GM18870 (cell line): ENCODE data around the gene GCNA.
"Not testable (repeated sequence)": the region's sequence is repeated elsewhere in the genome, so short reads cannot be mapped to it uniquely, and the experiment has no call there.

Source experiments
- ATAC-seq: cut with Tn5 transposase; IDR thresholded peaks from one replicate; pipeline ENCODE4 v1.9.1; 2021; ENCODE audit warnings: moderate library complexity; ENCODE audit not compliant: unreplicated experiment

The GCNA gene

GRCh38 chrX:71556036-71556435 is 22.2 kb upstream of the GCNA start:
- ATAC-seq: no peak

- ATAC-seq: no peak
These were observed 19.3 kb upstream of the GCNA start for GRCh38 chrX:71558920-71559319.

- not testable (repeated sequence) for ATAC-seq
These were observed 18.5 kb upstream of the GCNA start for GRCh38 chrX:71559773-71560172.

GRCh38 chrX:71563921-71564320 is 14.3 kb upstream of the GCNA start:
- no peak for ATAC-seq

DNA sequence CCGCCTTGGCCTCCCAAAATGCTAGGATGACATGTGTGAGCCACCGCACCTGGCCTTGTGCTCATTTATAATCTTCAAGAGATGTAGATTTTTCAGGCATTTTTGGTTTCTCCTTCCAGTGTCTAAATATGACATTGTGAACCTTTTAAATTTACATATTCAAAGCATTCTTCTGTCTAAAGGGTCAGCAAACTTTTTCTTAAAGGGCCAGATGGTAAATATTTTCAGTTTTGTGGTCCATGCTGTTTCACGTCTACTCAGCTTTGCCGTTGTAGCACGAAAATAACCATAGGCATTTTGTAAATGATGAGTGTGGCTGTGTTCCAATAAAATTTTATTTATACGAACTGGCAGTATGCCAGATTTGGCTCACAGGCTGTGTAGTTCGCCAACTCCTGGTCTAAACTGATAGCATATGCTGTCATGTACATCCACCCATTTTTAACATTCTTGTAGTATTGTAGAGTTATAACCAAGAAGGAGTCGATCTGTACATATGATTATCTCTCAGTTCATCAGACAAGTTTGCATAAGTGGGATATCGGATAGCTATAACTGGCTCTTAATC is 12.7 kb upstream of the GCNA start:
- no peak for ATAC-seq

- ATAC-seq: not testable (repeated sequence)
These were observed 6.8 kb upstream of the GCNA start for GRCh38 chrX:71571390-71571789.

GRCh38 chrX:71573590-71573989 is 4.6 kb upstream of the GCNA start:
- no peak for ATAC-seq

DNA sequence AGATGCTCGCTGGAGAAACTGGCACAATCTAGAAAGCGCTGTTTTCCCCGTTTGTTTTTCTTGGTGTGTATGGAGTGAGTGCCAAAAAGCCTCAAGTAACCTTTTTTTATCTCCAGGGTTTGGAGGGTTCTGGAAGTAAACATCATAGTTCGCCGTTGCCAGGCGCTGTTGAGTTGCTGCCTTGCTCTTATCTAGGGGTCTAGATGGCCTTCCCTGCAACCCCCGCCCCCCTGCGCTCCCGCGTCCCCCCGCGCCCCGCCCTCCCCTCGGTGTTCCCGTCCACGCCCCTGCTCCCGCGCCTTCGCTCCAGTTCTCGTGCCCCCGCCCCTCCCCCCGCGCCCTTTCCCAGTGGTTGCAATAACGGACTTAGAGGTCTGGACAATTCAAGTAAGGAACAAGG is 555 bp upstream of the GCNA start:
- no peak for ATAC-seq

DNA sequence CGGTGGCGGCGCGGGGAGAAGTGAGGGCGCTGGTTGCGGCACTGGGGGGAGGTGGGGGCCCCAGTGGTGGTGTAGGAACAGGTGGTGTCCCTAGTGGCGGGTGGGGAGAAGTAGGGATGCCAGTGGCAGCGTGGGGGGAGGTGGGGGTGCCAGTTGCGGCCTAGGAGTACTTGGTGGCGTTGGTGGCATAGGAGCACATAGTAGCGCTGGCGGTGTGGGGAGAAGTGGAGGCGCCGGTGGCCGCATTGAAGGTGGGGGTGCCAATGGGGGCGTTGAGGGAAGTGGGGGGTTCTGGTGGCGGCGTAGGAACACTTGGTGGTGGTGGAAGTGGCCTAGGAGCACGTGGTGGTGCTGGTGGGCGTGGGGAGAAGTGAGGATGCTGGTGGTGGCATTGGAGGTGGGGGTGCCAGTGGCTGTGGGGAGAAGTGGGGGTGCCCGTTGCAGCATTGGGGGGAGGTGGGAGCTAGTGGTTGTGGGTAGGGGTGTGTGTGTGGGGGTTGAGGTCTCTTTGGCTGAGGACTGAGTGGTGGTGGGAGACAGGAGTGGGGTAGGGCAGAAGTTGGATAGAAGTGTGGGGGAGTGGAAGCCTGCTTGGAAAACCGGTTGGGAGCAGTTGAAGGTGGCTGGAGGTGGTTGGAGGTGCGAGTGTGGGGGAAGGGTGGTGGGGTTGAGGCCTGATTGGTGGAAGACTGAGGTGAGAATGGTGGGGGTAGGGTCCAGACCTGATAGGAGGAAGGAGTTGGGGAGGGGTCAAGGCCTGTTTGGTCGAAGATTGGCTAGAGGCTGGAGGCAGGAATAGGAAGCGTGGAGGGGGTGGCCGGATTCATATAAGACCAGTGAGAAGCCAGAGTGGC is 1.1 kb downstream of the GCNA start:
- ATAC-seq: no peak

DNA sequence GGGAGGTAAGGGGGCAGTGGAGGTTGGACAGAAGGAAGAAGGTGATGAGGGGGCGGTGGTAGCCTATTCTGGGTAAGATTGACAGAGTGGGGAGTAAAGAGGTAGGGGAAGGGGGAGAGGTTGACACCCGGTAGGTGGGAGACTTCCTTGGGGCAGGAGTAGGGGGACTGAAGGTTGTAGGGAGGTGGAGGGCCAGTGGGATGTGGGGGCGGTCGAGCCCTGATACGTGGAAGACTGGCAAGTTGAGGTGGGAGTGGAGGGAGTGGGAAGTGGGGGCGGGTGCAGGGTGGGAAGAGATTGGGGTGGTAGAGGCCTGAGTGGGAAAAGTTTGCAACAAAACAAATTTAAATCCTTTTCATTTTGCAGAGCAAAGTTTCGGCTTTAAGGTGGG is 1.7 kb downstream of the GCNA start:
- no peak for ATAC-seq

DNA sequence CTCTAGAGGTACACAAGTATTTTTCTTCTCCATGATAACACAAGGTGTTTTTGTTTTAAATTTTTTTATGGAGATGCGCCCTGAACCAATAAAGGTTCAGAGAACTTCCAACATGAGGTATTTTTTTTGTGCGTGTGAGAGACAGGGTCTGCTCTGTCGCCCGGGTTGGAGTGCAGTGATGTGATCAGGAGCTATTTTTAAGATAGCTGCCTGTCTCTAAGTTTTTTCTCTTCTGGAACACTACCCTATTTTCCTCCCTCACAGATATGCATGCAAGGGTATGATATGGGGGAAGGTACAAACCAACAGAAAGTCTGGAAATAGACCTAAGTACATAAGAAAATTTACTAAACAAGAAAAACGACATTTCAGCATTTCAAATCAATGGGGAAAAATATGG is 3.0 kb downstream of the GCNA start:
- ATAC-seq: no peak

DNA sequence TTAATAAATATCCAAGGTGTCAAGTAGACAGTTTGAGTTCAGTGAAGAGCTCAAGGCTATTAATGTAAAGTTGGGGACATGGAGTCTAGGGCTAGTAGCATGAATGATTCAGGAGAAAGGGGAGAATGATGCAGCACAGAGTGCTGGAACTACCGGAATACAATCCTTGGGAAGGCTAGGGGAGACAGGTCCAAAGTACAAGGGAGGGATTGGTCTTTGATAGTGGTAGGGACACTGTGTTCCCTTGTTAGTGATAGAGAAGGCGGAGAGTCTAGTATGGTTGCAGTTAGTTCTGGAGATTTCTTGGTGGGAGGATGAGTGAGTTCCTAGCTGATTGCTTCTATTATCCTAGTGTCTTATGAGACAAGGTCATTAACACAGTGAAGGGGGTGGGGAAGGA is 8.7 kb downstream of the GCNA start:
- no peak for ATAC-seq

- ATAC-seq: not testable (repeated sequence)
These were observed 15.0 kb downstream of the GCNA start for GRCh38 chrX:71593210-71593609.

GRCh38 chrX:71599965-71600364 is 21.7 kb downstream of the GCNA start:
- no peak for ATAC-seq

DNA sequence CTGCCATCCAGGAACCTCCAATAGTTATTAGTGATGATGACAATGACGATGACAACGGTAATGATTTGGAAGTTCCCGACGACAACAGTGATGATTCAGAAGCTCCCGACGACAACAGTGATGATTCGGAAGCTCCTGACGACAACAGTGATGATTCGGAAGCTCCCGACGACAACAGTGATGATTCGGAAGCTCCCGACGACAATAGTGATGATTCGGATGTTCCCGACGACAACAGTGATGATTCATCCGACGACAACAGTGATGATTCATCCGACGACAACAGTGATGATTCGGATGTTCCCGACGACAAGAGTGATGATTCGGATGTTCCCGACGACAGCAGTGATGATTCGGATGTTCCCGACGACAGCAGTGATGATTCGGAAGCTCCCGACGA is 25.4 kb downstream of the GCNA start:
- no peak for ATAC-seq

DNA sequence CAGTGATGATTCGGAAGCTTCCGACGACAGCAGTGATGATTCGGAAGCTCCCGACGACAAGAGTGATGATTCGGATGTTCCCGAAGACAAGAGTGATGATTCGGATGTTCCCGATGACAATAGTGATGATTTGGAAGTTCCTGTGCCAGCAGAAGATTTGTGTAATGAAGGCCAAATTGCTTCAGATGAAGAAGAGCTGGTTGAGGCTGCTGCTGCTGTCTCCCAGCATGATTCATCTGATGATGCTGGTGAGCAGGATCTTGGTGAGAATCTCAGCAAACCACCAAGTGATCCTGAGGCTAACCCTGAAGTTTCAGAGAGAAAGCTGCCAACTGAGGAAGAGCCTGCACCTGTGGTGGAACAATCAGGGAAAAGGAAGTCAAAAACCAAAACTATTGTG is 25.9 kb downstream of the GCNA start:
- ATAC-seq: no peak

DNA sequence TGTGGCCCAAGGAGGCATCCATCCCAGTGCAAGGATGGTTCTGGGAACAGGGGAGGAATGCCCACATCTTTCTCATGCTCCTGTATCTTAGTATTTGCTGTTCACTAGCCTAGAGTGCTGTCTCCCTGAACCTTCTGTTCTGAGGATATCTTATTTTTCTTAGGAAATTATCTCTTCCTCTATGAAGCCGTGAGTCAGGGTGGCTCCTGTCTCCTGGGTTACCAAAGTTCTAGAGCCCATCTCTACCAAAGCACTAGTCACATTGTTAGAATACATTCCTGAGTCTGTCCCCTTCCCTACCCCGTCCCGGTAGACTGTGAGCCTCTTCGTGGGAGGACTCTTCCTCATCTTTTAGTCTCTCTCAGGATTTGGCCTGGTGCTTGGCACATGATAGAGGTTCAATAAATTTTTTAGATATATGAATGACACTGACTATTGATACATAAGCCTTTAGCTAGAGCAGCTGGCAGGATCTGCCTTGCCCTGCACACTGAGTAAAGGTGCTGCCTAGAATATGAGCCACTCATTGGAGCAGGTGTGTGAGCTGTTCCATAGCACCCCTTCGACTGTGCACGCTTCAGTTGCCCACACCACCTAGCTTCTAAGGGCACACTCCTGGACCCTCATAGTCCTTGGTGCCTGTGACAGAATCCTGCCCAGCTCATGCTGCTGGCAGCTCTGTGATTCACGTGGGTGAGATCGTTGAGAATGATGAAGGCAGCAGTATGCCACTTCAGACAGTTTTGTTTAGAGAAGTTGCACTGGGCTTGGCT is 26.7 kb downstream of the GCNA start:
- no peak for ATAC-seq

DNA sequence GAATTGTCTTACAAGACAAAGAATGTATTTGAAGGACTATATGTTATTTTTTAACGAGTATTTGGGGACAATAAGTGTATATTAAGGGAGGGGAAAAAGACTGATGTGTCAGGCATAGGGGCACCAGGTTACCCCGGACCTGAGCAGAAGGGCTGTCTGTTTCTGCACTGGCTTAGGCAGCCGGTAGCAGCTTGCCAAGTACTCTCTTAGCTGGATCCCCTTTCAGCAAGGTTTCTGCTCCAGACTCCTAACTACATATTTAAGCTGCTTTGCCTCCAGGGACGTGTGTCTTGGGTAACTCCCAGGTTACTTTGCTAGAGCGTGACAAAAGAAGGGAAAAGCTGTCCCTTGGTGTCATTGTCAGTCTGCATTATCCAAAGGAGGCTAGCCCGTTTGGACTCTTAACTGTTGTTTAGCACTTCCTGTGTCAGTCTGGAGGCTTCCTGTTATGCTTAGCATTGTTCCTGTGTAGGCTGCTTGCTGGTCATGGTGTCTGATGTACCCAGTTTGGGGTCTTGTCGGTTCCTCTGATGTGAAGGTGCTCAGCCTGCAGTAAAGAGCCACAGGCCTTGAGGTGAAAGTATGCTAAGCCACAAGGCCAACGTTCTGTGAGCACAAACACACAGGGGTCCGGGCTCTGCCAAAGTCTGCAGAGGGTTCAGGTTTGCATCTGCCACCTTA is 28.4 kb downstream of the GCNA start:
- ATAC-seq: no peak

- no peak for ATAC-seq
These were observed 29.3 kb downstream of the GCNA start for GRCh38 chrX:71607488-71607887.

- ATAC-seq: no peak
These were observed 31.0 kb downstream of the GCNA start for GRCh38 chrX:71609095-71609750.

- ATAC-seq: not testable (repeated sequence)
These were observed 33.5 kb downstream of the GCNA start for GRCh38 chrX:71611736-71612135.
